GM19463 (cell line): ENCODE data around the gene ZNF689.
A peak's percentile ranks its signal among the peaks of the same experiment; 100 is the strongest.

Experiments used
- ATAC-seq: cut with Tn5 transposase; IDR thresholded peaks from one replicate; pipeline ENCODE4 v1.9.1; 2021; ENCODE audit warnings: mild to moderate bottlenecking, moderate library complexity; ENCODE audit not compliant: unreplicated experiment

ZNF689 gene

GRCh38 chr16:30566531-30566930 lies 43.7 kb downstream of the ZNF689 start:
- no peak for ATAC-seq

GRCh38 chr16:30565984-30566383 lies 44.2 kb downstream of the ZNF689 start:
- ATAC-seq = no peak

GRCh38 chr16:30565526-30565925 lies 44.7 kb downstream of the ZNF689 start:
- ATAC-seq = no peak

- ATAC-seq = no peak
Measured at GRCh38 chr16:30562021-30562420, 48.2 kb downstream of the ZNF689 start.

GRCh38 chr16:30561089-30561816 lies 48.9 kb downstream of the ZNF689 start:
- no peak for ATAC-seq

- ATAC-seq = no peak
Measured at GRCh38 chr16:30559690-30560089, 50.5 kb downstream of the ZNF689 start.

- no peak for ATAC-seq
Measured at GRCh38 chr16:30558789-30559377, 51.3 kb downstream of the ZNF689 start.

- ATAC-seq = peak; percentile 89
Measured at GRCh38 chr16:30557957-30558788, 52.0 kb downstream of the ZNF689 start, which contains the start of gene ZNF764. Gene ZNF764 (minus strand): TSS chr16:30558374. CDS start chr16:30558182, 192 bp downstream.

- peak; percentile 2 for ATAC-seq
Measured at GRCh38 chr16:30557707-30557956, 52.6 kb downstream of the ZNF689 start.

GRCh38 chr16:30556125-30556473 lies 54.1 kb downstream of the ZNF689 start:
- ATAC-seq = no peak

- no peak for ATAC-seq
Measured at GRCh38 chr16:30555315-30556124, 54.7 kb downstream of the ZNF689 start.

- ATAC-seq = no peak
Measured at GRCh38 chr16:30554557-30555314, 55.5 kb downstream of the ZNF689 start.

- ATAC-seq = no peak
Measured at GRCh38 chr16:30553393-30553899, 56.7 kb downstream of the ZNF689 start.

- ATAC-seq = no peak
Measured at GRCh38 chr16:30552956-30553355, 57.2 kb downstream of the ZNF689 start.
